Activated CD4-positive, alpha-beta memory T cell treated with anti-CD3 and anti-CD28 coated beads, Interleukin-2, amount 10 ng/mL, durations not matched to agents 7 days and 5 days (primary cell): ENCODE results near the gene MAN1A1. TPM values are rescaled to one million over a fixed set of nuclear protein-coding genes. Genes with fewer than 3 reads are reported as not detected.
A peak's percentile ranks its signal among the peaks of the same experiment; 100 is the strongest.

ENCODE experiments used
- CTCF ChIA-PET: fragments of 350-600 bp; sonication (Branson Sonifier 250); formaldehyde crosslinking; loops from one replicate; lab custom pipeline; 2021; ENCODE audit warnings: antibody characterized with exemption, inconsistent platforms; lab: Charles Lee
- POLR2A ChIA-PET: fragments of 350-600 bp; sonication (Branson Sonifier 250); formaldehyde crosslinking; loops from one replicate; lab custom pipeline; 2021; ENCODE audit warnings: antibody characterized with exemption; lab: Charles Lee
- DNase-seq: peaks from one replicate; pipeline ENCODE4 v3.0.0-alpha.2; 2020
- H3K27ac Mint-ChIP-seq: one replicate; pipeline ENCODE4 v1.8.0; 2021; ENCODE audit warnings: mild to moderate bottlenecking, mixed read lengths
- H3K27me3 Mint-ChIP-seq: one replicate; pipeline ENCODE4 v1.8.0; 2021; ENCODE audit warnings: mixed read lengths
- H3K36me3 Mint-ChIP-seq: one replicate; pipeline ENCODE4 v1.8.0; 2021; ENCODE audit warnings: low read depth, mixed read lengths
- H3K4me1 Mint-ChIP-seq: one replicate; pipeline ENCODE4 v1.8.0; 2021; ENCODE audit warnings: mixed read lengths
- H3K4me3 Mint-ChIP-seq: one replicate; pipeline ENCODE4 v1.8.0; 2021; ENCODE audit warnings: mild to moderate bottlenecking, mixed read lengths
- H3K9me3 Mint-ChIP-seq: one replicate; pipeline ENCODE4 v1.8.0; 2021; ENCODE audit warnings: mixed read lengths
- total RNA-seq, 2 experiments: library from RNA; stranded (reverse); gene quantifications; one replicate each; pipeline ENCODE4 v1.2.3, GENCODE V29; 2021

The MAN1A1 gene
- total RNA-seq, 2 experiments from 2014 or later = 21.6 to 22.0 TPM

GRCh38 chr6:119273272-119274196 lies 76.0 kb downstream of the MAN1A1 start:
- Mint-ChIP-seq H3K27me3 (no peaks in the 10 kb centered on the region), H3K4me1 (peaks cover 3% of the 10 kb centered on the region), H3K4me3 (no peak overlapping the region), H3K36me3 (peaks cover 39% of the 10 kb centered on the region), H3K27ac (no peak overlapping the region), H3K9me3 (peaks cover 16% of the 10 kb centered on the region)
- CTCF ChIA-PET = no interaction called here
- no peak for DNase-seq
- POLR2A ChIA-PET = no interaction called here

GRCh38 chr6:119270545-119270944 lies 79.0 kb downstream of the MAN1A1 start:
- DNase-seq = no peak
- no peak overlapping the region for H3K4me3 Mint-ChIP-seq
- peaks cover 40% of the 10 kb centered on the region for H3K36me3 Mint-ChIP-seq
- H3K9me3 Mint-ChIP-seq = peaks cover 14% of the 10 kb centered on the region
- H3K27me3 Mint-ChIP-seq = no peaks in the 10 kb centered on the region
- H3K4me1 Mint-ChIP-seq = peaks cover 23% of the 10 kb centered on the region
- ChIA-PET CTCF (no interaction called here), POLR2A (no interaction called here)
- no peak overlapping the region for H3K27ac Mint-ChIP-seq

- CTCF ChIA-PET = no interaction called here
- Mint-ChIP-seq H3K4me3 (no peak overlapping the region), H3K27me3 (no peaks in the 10 kb centered on the region), H3K36me3 (peaks cover 39% of the 10 kb centered on the region), H3K27ac (no peak overlapping the region), H3K9me3 (peaks cover 13% of the 10 kb centered on the region), H3K4me1 (peaks cover 23% of the 10 kb centered on the region)
- POLR2A ChIA-PET = no interaction called here
- DNase-seq = no peak
Measured at GRCh38 chr6:119269266-119270103, 80.1 kb downstream of the MAN1A1 start.

GRCh38 chr6:119267126-119267905 lies 82.2 kb downstream of the MAN1A1 start:
- H3K36me3 Mint-ChIP-seq = peaks cover 41% of the 10 kb centered on the region
- DNase-seq = no peak
- no peak overlapping the region for H3K4me3 Mint-ChIP-seq
- peaks cover 13% of the 10 kb centered on the region for H3K9me3 Mint-ChIP-seq
- CTCF ChIA-PET = no interaction called here
- POLR2A ChIA-PET = interaction anchor here (0.8 kb wide), 1 partner anchor 8 kb away, joined by 3 read pairs; no protein-coding TSS in a partner anchor
- peaks cover 23% of the 10 kb centered on the region for H3K4me1 Mint-ChIP-seq
- H3K27ac Mint-ChIP-seq = peak overlapping the region; percentile 2
- no peaks in the 10 kb centered on the region for H3K27me3 Mint-ChIP-seq

GRCh38 chr6:119264854-119265397 lies 84.6 kb downstream of the MAN1A1 start:
- Mint-ChIP-seq H3K36me3 (peaks cover 31% of the 10 kb centered on the region), H3K9me3 (peaks cover 3% of the 10 kb centered on the region), H3K27ac (no peak overlapping the region), H3K4me3 (no peak overlapping the region), H3K27me3 (no peaks in the 10 kb centered on the region), H3K4me1 (peaks cover 29% of the 10 kb centered on the region)
- no peak for DNase-seq
- ChIA-PET POLR2A (no interaction called here), CTCF (interaction anchor here (0.7 to 0.9 kb wide), 2 partner anchors 46 to 188 kb away, joined by 3 read pairs; no protein-coding TSS in a partner anchor)

GRCh38 chr6:119262612-119263011 lies 86.9 kb downstream of the MAN1A1 start:
- Mint-ChIP-seq H3K36me3 (peaks cover 18% of the 10 kb centered on the region), H3K27me3 (no peaks in the 10 kb centered on the region), H3K4me3 (no peak overlapping the region), H3K27ac (no peak overlapping the region), H3K4me1 (peaks cover 25% of the 10 kb centered on the region), H3K9me3 (peaks cover 2% of the 10 kb centered on the region)
- ChIA-PET CTCF (no interaction called here), POLR2A (no interaction called here)
- DNase-seq = no peak

- Mint-ChIP-seq H3K27ac (no peak overlapping the region), H3K4me1 (peaks cover 26% of the 10 kb centered on the region), H3K36me3 (peaks cover 19% of the 10 kb centered on the region), H3K9me3 (peaks cover 2% of the 10 kb centered on the region), H3K27me3 (no peaks in the 10 kb centered on the region), H3K4me3 (no peak overlapping the region)
- ChIA-PET CTCF (no interaction called here), POLR2A (no interaction called here)
- DNase-seq = no peak
Measured at GRCh38 chr6:119261944-119262284, 87.6 kb downstream of the MAN1A1 start.

GRCh38 chr6:119259027-119259426 lies 90.5 kb downstream of the MAN1A1 start:
- Mint-ChIP-seq H3K36me3 (peaks cover 21% of the 10 kb centered on the region), H3K27me3 (no peaks in the 10 kb centered on the region), H3K9me3 (peaks cover 2% of the 10 kb centered on the region), H3K27ac (no peak overlapping the region), H3K4me1 (peaks cover 24% of the 10 kb centered on the region), H3K4me3 (no peak overlapping the region)
- ChIA-PET CTCF (no interaction called here), POLR2A (interaction anchor here (1.1 kb wide), 1 partner anchor 9 kb away, joined by 3 read pairs; no protein-coding TSS in a partner anchor)
- DNase-seq = no peak

- CTCF ChIA-PET = no interaction called here
- Mint-ChIP-seq H3K27me3 (no peaks in the 10 kb centered on the region), H3K4me3 (no peak overlapping the region), H3K9me3 (peaks cover 2% of the 10 kb centered on the region), H3K4me1 (peaks cover 24% of the 10 kb centered on the region), H3K27ac (no peak overlapping the region), H3K36me3 (peaks cover 28% of the 10 kb centered on the region)
- POLR2A ChIA-PET = no interaction called here
- DNase-seq = no peak
Measured at GRCh38 chr6:119257726-119258125, 91.8 kb downstream of the MAN1A1 start.

GRCh38 chr6:119256978-119257462 lies 92.5 kb downstream of the MAN1A1 start:
- H3K9me3 Mint-ChIP-seq = peaks cover 2% of the 10 kb centered on the region
- no peak overlapping the region for H3K4me3 Mint-ChIP-seq
- H3K27ac Mint-ChIP-seq = no peak overlapping the region
- ChIA-PET POLR2A (no interaction called here), CTCF (no interaction called here)
- no peak for DNase-seq
- H3K36me3 Mint-ChIP-seq = peaks cover 28% of the 10 kb centered on the region
- H3K27me3 Mint-ChIP-seq = no peaks in the 10 kb centered on the region
- H3K4me1 Mint-ChIP-seq = peaks cover 24% of the 10 kb centered on the region

GRCh38 chr6:119256392-119256791 lies 93.2 kb downstream of the MAN1A1 start:
- no peak for DNase-seq
- H3K9me3 Mint-ChIP-seq = no peaks in the 10 kb centered on the region
- peaks cover 18% of the 10 kb centered on the region for H3K4me1 Mint-ChIP-seq
- H3K36me3 Mint-ChIP-seq = peaks cover 22% of the 10 kb centered on the region
- ChIA-PET POLR2A (interaction anchor here (0.6 kb wide), 1 partner anchor 31 kb away, joined by 3 read pairs; no protein-coding TSS in a partner anchor), CTCF (no interaction called here)
- no peaks in the 10 kb centered on the region for H3K27me3 Mint-ChIP-seq
- no peak overlapping the region for H3K4me3 Mint-ChIP-seq
- H3K27ac Mint-ChIP-seq = no peak overlapping the region

GRCh38 chr6:119255492-119255891 lies 94.1 kb downstream of the MAN1A1 start:
- no peak for DNase-seq
- Mint-ChIP-seq H3K9me3 (no peaks in the 10 kb centered on the region), H3K27ac (no peak overlapping the region), H3K4me3 (no peak overlapping the region), H3K4me1 (peaks cover 17% of the 10 kb centered on the region), H3K27me3 (no peaks in the 10 kb centered on the region), H3K36me3 (peaks cover 22% of the 10 kb centered on the region)
- CTCF ChIA-PET = interaction anchor here (1.0 kb wide), 1 partner anchor 107 kb away, joined by 3 read pairs; no protein-coding TSS in a partner anchor
- POLR2A ChIA-PET = interaction anchor here (0.6 kb wide), 1 partner anchor 30 kb away, joined by 3 read pairs; no protein-coding TSS in a partner anchor
